PFSK-1 (cell line): ENCODE data around the gene ABHD14A.

Experiments
- FOXP2 ChIP-seq: optimal IDR thresholded peaks from 2 replicates; pipeline ENCODE3; 2011; ENCODE audit warnings: borderline replicate concordance, control low read depth, inconsistent platforms; ENCODE audit not compliant: insufficient read depth; ENCODE audit errors: extremely low read length, extremely low read depth
- POLR2AphosphoS5 ChIP-seq: IDR thresholded peaks from 2 replicates; pipeline ENCODE4 v1.6.1; 2012; ENCODE audit warnings: low read depth, mild to moderate bottlenecking, control low read depth, low read length, moderate library complexity
- SIN3A ChIP-seq: IDR thresholded peaks from 2 replicates; pipeline ENCODE4 v1.6.1; 2012; ENCODE audit warnings: mild to moderate bottlenecking, low read length, moderate library complexity, borderline replicate concordance; ENCODE audit not compliant: insufficient read depth
- TAF1 ChIP-seq: IDR thresholded peaks from 2 replicates; pipeline ENCODE4 v1.6.1; 2012; ENCODE audit warnings: low read length, control low read depth, borderline replicate concordance; ENCODE audit not compliant: insufficient read depth
- TF ChIP-seq, protein P1 (sequence below), 2 experiments: IDR thresholded peaks; 2 replicates each; pipeline versions ENCODE4 v1.6.1 to v1.8.0; 2011 to 2012; ENCODE audit warnings: low read depth in 2 of 2, low read length in 2 of 2, control low read depth in 1 of 2, inconsistent platforms in 1 of 2, mild to moderate bottlenecking in 1 of 2, moderate library complexity in 1 of 2; ENCODE audit not compliant: insufficient read depth in 1 of 2

Gene ABHD14A

DNA sequence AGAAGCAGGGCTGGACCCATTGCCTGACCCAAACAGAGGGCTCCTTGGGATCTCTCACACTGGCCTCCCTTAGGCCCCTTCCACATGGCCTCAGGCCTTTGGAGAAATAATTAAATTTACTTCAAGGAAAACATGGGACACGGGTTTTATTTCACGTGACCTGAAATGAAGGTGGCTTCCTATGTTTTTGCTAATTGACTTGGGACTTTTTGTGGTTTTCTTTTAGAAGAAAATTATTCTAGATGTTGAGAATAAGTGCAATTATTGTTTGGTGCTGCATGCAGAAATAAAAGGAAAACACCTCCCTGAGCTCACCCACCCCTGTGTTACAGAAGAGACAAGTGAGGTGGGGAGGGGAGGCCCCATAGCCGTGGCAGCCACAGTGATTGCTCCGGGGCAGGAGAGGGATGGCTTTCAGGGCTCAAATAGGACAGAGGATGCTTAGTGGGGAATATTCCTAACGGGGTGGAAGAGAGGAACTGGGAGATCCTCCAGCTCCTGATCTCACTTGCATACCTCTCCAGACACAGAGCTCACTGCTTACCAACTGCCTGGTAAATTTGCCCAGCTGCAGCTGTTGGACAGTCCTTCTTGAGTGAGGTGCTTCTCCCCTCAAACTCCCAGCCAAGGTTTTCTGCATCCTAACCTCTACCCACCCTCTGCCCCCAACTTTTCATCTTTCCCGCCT lies 50.0 kb downstream of the ABHD14A start:
- TF ChIP-seq, protein P1, sequence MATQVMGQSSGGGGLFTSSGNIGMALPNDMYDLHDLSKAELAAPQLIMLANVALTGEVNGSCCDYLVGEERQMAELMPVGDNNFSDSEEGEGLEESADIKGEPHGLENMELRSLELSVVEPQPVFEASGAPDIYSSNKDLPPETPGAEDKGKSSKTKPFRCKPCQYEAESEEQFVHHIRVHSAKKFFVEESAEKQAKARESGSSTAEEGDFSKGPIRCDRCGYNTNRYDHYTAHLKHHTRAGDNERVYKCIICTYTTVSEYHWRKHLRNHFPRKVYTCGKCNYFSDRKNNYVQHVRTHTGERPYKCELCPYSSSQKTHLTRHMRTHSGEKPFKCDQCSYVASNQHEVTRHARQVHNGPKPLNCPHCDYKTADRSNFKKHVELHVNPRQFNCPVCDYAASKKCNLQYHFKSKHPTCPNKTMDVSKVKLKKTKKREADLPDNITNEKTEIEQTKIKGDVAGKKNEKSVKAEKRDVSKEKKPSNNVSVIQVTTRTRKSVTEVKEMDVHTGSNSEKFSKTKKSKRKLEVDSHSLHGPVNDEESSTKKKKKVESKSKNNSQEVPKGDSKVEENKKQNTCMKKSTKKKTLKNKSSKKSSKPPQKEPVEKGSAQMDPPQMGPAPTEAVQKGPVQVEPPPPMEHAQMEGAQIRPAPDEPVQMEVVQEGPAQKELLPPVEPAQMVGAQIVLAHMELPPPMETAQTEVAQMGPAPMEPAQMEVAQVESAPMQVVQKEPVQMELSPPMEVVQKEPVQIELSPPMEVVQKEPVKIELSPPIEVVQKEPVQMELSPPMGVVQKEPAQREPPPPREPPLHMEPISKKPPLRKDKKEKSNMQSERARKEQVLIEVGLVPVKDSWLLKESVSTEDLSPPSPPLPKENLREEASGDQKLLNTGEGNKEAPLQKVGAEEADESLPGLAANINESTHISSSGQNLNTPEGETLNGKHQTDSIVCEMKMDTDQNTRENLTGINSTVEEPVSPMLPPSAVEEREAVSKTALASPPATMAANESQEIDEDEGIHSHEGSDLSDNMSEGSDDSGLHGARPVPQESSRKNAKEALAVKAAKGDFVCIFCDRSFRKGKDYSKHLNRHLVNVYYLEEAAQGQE (IDR thresholded peaks at IDR 0.05; ENCODE audit: insufficient read depth in 1 of 2, low read depth in 2 of 2, low read length in 2 of 2) = no peak
- no peak for TF ChIP-seq SIN3A
- TF ChIP-seq TAF1 = no peak
- TF ChIP-seq FOXP2 = no peak
- TF ChIP-seq POLR2AphosphoS5 = no peak

- TF ChIP-seq FOXP2 (no peak), TAF1 (no peak), SIN3A (no peak), POLR2AphosphoS5 (no peak)
- TF ChIP-seq, protein P1 (IDR thresholded peaks at IDR 0.05; ENCODE audit: insufficient read depth in 1 of 2, low read depth in 2 of 2, low read length in 2 of 2) = no peak
Observed at GRCh38 chr3:52025453-52025852, 50.6 kb downstream of the ABHD14A start.

DNA sequence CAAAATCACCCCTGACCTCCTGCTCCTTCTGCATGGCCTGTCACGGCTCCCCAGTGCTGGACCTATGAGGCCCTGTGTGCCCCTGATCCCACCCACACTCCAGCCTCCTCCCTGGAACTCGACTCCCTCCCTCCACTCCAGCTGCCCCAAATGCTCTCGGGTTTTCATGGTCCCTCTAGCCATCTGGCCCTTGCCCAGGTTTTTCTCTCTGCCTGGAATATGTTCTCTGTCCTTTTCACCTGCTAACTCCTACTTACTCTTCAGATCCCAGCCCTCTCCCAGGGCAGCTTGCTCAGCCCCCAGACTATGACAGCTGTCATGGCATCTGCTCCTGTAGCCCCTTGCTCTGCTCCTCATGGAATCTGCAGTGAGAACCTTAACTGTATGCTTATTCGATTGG lies 51.2 kb downstream of the ABHD14A start:
- TF ChIP-seq, protein P1 (IDR thresholded peaks at IDR 0.05; ENCODE audit: insufficient read depth in 1 of 2, low read depth in 2 of 2, low read length in 2 of 2) = no peak
- TF ChIP-seq FOXP2 (no peak), TAF1 (no peak), POLR2AphosphoS5 (no peak), SIN3A (no peak)

- TF ChIP-seq TAF1 (no peak), POLR2AphosphoS5 (no peak), SIN3A (no peak), FOXP2 (no peak)
- TF ChIP-seq, protein P1 (IDR thresholded peaks at IDR 0.05; ENCODE audit: insufficient read depth in 1 of 2, low read depth in 2 of 2, low read length in 2 of 2) = no peak
Observed at GRCh38 chr3:52028572-52028971, 53.7 kb downstream of the ABHD14A start.

GRCh38 chr3:52029053-52029452 lies 54.2 kb downstream of the ABHD14A start:
- no peak for TF ChIP-seq TAF1
- TF ChIP-seq, protein P1 (IDR thresholded peaks at IDR 0.05; ENCODE audit: insufficient read depth in 1 of 2, low read depth in 2 of 2, low read length in 2 of 2) = no peak
- no peak for TF ChIP-seq SIN3A
- TF ChIP-seq FOXP2 = no peak
- no peak for TF ChIP-seq POLR2AphosphoS5
